Stimulated activated CD4-positive, alpha-beta T cell treated with anti-CD3 and anti-CD28 coated beads, Interleukin-2, amount 100 ng/mL, for 4 hours (primary cell): ENCODE data around the gene SLC47A2.
"Not testable (repeated sequence)": the region's sequence is repeated elsewhere in the genome, so short reads cannot be mapped to it uniquely, and the experiment has no call there.

Experiments
- DNase-seq: peaks from one replicate; pipeline ENCODE4 v3.0.0-alpha.2; 2020; ENCODE audit warnings: low read depth

Gene SLC47A2

GRCh38 chr17:19706791-19707727, 9.3 kb downstream of the SLC47A2 start:
- no peak for DNase-seq

- DNase-seq = no peak
Measured at GRCh38 chr17:19705771-19706770, 10.3 kb downstream of the SLC47A2 start.

- DNase-seq = no peak
Measured at GRCh38 chr17:19705201-19705600, 11.2 kb downstream of the SLC47A2 start.

GRCh38 chr17:19703828-19704613, 12.4 kb downstream of the SLC47A2 start:
- no peak for DNase-seq

GRCh38 chr17:19703106-19703827, 13.1 kb downstream of the SLC47A2 start:
- no peak for DNase-seq

- DNase-seq = no peak
Measured at GRCh38 chr17:19702217-19702641, 14.2 kb downstream of the SLC47A2 start.

GRCh38 chr17:19686400-19687090, 29.8 kb downstream of the SLC47A2 start:
- no peak for DNase-seq

- not testable (repeated sequence) for DNase-seq
Measured at GRCh38 chr17:19684909-19685580, 31.3 kb downstream of the SLC47A2 start.

GRCh38 chr17:19683117-19683516, 33.3 kb downstream of the SLC47A2 start:
- DNase-seq = no peak

GRCh38 chr17:19678581-19679453, 37.6 kb downstream of the SLC47A2 start:
- no peak for DNase-seq

- DNase-seq = no peak
Measured at GRCh38 chr17:19677736-19678379, 38.5 kb downstream of the SLC47A2 start.

GRCh38 chr17:19676896-19677295, 39.5 kb downstream of the SLC47A2 start:
- no peak for DNase-seq

- no peak for DNase-seq
Measured at GRCh38 chr17:19673623-19674022, 42.8 kb downstream of the SLC47A2 start.

- no peak for DNase-seq
Measured at GRCh38 chr17:19672009-19672750, 44.2 kb downstream of the SLC47A2 start.

- no peak for DNase-seq
Measured at GRCh38 chr17:19671433-19671832, 45.0 kb downstream of the SLC47A2 start.

- no peak for DNase-seq
Measured at GRCh38 chr17:19670908-19671307, 45.5 kb downstream of the SLC47A2 start.

GRCh38 chr17:19669680-19670079, 46.7 kb downstream of the SLC47A2 start:
- DNase-seq = not testable (repeated sequence)

GRCh38 chr17:19664821-19665181, 51.6 kb downstream of the SLC47A2 start:
- DNase-seq = no peak
